ENCODE measurements around the gene ARFRP1.
A peak's percentile ranks its signal among the peaks of the same experiment; 100 is the strongest.

ARFRP1 gene

DNA sequence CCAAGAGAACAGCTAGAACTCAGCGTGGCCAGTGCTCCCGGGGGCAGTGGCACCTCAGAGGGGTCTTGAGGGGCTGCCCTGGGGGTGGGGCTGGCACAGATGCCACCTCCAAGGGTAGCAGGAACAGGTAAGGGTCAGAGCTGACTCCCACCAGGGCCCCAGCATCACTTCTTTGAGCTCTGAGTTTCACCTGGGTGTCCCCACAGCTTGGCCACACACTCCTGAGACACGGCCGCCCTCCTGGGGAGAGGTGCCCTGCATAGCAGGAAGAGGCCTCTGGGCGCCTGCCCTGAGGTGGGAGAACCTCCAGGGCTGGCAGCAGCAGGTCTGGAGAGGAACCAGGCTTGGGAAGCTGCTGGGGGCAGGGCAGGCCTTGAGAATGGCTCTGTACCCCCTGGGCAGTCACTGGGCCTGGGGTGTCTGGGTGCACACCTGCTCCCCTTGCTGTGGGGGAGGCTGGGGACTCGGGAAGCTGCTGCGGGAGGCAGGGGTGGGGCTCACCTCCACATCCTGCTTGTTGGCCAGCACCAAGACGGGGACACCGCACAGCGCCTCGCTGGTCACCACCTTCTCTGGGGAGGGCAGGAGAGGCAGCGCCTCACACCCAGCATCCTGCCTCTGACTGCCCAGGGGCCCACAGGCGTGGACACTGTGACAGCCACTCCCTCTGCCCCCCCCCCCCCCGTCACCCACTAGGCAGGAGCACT, 6.3 kb downstream of the ARFRP1 start:
- no peak for DNase-seq

GRCh38 chr20:63701051-63701328, 6.8 kb downstream of the ARFRP1 start:
- no peak for DNase-seq

DNA sequence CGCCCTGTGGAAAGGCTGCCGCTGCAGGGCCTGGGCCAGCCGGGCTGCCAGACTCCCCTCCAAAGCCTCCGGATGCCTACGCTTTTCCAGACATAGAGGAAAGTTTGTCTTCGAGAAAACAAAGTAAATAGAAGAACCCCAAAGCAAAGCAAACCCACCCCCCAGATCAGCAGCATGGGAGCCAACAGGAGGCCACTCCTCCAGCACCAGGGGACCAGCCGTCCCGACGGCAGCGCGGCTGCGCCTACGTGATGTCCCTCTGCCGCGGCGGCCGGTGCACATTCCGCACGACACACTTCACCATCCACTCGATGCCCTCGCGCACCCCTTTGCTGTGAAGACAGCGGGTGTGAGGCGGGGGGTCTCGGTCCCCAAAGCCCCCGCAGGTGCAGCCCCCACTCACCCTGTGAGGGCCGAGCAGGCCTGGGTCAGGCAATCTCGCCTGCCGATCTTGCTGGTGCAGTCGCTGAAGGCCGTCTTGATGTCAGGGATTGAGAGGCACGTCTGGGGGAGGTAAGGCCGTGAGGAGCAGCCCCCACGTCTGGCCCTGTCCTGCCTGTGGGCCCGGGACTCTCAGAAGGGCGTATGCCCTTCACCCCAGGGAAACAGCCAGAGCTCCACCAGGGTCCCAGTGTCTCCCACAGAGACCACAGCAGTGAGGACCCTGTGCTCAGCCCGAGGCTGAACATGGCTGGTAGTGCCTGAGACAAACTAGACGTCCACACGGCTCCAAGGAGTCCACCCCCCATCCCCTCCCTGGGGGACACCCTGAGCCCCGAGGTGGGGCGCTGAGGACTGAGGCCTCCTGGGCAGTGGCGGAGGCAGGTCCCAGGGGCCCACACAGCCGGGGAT, 7.4 kb downstream of the ARFRP1 start:
- no peak for DNase-seq

- DNase-seq: no peak
These were observed 8.1 kb downstream of the ARFRP1 start for GRCh38 chr20:63699466-63700198.

DNA sequence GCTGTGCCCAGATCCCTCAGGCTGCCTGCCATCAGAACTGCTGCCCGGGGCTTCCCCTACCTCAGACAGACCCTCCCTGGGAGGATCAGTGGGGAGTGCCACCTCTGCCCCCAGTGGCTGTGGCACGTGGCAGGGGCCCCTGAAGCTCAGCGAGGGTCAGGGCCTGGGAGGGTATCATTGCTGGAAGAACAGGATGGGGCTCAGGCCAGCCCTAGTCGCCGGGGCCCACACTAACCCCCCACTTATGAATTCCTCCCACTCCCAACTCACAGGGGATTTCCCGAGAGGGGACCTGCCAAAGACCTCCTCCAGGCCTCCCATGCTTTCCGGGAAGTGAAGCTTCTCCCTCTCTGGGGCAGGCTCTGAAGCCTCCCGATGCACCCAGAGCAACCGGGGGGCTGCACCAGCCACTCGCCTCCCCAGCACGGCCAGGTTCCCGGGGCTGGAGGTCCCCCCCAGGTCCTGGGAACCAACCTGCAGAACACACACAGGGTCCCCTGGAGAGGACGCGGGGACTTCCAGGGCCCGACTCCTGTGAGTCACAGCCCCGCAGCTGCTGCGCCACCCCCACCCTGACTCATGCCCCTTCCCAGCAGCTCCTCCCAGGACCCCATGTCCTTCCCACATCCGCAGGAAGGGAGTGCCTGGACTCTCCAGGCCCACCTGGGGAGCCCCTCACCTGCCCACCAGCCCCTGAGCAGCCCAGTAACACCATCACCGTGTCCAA, 8.9 kb downstream of the ARFRP1 start:
- no peak for DNase-seq

- no peak for DNase-seq
These were observed 9.8 kb downstream of the ARFRP1 start for GRCh38 chr20:63697868-63698545.

- DNase-seq: no peak
These were observed 10.4 kb downstream of the ARFRP1 start for GRCh38 chr20:63697357-63697867.

- peak; percentile 43 for DNase-seq
These were observed 11.0 kb downstream of the ARFRP1 start, which contains the start of gene TNFRSF6B for GRCh38 chr20:63696628-63697356. Gene TNFRSF6B (plus strand): TSS chr20:63696652. CDS start chr20:63696768, 116 bp downstream.

- no peak for DNase-seq
These were observed 11.5 kb downstream of the ARFRP1 start for GRCh38 chr20:63696306-63696627.

GRCh38 chr20:63695424-63696305, 12.1 kb downstream of the ARFRP1 start:
- no peak for DNase-seq

GRCh38 chr20:63694584-63695423, 13.0 kb downstream of the ARFRP1 start:
- no peak for DNase-seq

DNA sequence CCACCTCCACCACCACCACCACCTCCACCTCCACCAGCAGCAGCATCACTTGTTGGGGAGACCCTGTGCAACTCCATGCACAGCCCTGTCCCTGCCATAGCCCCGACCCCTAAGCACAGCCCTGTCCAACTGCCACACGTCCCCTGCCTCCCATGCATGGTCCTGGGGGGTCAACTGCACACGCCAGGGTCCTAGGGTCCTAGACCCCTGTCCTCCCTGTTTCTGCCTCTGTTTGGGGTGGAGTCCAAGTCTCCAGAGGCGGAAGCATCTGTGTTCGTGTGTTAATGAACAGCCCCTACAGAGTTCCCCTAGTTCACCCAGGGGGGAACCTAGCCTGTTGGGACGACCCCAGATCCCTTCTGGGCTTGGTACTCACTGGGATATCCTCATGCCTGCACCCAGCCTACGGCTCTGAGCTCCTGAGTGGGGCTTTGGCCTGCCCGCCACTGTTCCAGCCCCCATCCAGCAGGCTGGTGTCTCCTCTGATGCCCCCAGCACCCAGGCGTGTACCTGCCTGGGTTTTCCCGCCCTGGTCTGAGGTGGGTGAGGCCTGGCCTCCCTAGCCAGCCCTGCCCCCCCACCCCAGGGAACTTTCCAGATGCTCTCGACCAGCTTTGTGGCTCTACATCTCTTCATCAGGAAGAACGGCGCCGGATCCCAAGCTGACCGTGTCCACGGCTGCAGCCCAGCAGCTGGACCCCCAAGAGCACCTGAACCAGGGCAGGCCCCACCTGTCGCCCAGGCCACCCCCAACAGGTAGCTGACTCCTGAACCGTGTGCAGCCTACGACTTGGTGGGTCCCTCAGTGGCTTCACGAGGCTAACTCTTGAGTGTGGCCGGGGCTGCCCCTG, 13.8 kb downstream of the ARFRP1 start:
- DNase-seq: no peak

- DNase-seq: no peak
These were observed 14.6 kb downstream of the ARFRP1 start for GRCh38 chr20:63693083-63693732.

DNA sequence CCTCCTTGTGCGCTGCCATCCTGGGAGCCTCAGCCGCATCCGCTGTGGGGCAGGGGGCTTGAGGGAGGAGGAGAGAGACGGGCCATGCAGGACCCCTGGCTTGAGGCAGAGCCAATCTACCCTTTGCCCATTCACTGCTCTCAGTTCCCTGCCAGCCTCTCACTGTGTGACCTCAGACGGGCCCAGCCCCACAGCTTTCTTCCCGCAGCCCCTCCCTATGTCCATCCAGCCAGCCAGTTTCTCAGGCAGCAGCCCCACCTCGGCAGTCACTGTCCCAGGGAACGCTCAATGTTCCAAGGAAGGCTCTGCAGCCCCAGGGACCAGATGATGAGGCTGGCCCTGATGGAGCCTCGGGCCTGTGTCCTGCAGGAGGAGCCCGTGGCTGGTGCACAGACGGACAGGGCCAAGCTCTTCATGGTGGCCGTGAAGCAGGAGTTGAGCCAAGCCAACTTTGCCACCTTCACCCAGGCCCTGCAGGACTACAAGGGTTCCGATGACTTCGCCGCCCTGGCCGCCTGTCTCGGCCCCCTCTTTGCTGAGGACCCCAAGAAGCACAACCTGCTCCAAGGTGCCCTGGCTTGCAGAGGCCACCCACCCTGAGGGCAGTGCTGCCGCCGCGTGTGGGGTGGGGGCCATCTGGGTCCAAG, 15.2 kb downstream of the ARFRP1 start:
- DNase-seq: no peak

- DNase-seq: no peak
These were observed 15.9 kb downstream of the ARFRP1 start for GRCh38 chr20:63691711-63692435.

GRCh38 chr20:63690898-63691710, 16.7 kb downstream of the ARFRP1 start:
- DNase-seq: no peak

Data from retina (tissue), 1 donor.